ENCODE results near the gene GPR61. TPM values are rescaled to one million over a fixed set of nuclear protein-coding genes. Genes with fewer than 3 reads are reported as not detected.

Gene GPR61
- total RNA-seq: 0.20 and 0.57 TPM in 2 replicates

DNA sequence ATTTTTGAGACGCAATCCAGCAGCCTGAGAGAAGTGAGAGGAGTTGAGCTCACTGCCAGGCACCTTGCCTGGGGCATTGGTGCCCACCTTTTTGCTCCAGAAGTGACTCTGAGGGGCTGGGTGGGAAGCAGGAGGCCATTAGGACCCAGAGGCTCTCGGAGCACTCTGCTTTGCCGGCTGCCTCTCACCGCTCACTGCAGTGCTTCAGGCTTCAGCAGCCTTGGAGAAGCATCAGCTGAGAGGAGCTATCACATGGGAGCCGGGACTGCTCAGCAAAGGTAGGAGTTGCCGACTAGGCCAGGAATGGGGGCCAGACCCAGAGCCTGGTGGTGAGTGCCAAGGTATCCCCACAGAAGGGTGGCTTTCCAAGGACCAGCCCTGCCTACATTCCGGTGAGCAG, at the start of gene GPR61:
Gene GPR61 (plus strand): TSS at position 197 of the 400 bp plus-strand sequence. CDS start 3,151 bp downstream, outside the sequence.
- intact Hi-C loops (cut with micrococcal nuclease): no loop called here

DNA sequence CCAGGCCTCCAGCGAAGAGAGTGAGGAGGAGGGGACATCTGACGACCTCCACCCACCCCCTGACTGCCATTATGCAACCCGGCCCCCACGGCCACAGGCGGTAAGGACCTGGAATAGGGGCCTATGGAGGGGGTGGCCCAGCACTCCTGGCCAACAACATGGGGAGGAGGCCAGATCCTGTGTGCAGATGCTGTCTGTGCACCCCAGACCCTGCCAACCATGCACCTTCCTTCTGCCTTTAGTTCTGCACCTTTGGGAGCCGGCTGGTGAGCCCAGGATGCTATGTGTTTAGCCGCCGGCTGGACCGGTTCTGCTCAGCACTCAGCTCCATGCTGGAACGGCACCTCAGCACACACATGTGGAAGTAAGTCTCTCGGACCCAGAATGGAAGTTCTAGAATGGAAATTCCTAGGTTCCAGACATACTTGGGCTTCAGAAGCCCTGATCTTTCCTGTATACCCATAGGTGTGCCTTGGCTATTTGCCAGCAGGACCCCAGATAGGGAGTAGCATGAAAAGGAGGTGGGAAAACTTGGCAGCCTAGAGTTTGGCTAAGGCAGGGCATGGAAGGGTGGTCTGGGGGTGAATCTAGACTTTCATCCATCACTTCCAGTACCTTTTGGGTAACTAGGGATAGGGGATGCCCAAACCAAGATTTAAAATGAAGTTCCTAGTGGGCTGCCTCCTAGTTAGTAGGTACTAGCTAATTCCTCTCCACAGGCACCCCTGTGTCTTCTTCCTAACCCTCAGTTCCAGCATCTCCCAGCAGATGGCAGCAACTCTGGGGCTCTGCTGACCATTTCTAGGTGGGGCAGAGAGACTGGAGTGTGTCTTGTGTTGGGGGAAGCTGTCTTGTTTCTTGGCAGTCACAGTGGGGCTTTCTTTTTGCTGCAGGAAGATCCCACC, 49.4 kb upstream of the GPR61 start:
- intact Hi-C loops (cut with micrococcal nuclease): loop anchor here (1.0 to 5.0 kb wide), 2 partner anchors 42 to 228 kb away; no protein-coding TSS in a partner anchor

DNA sequence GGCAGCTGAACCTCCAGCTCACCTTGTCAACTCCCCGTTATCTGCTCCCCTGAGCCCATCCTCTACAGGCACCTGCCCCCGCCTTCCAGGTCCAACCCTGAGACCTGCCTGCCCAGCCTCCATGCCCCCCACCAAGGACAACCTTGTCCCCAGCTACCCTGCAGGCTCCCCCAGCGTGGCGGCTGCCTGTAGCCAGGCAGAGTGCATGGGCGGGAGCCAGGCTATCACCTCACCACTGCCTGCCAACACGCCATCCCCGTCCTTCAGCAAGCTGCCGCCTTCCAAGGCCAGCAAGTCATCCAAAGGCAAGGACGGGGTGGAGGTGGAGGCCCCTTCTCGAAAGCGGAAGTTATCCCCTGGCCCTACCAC, 48.8 kb upstream of the GPR61 start:
- intact Hi-C loops (cut with micrococcal nuclease): loop anchor here (1.0 to 5.0 kb wide), 2 partner anchors 41 to 229 kb away; no protein-coding TSS in a partner anchor

GRCh38 chr1:109491372-109491771, 48.3 kb upstream of the GPR61 start:
- intact Hi-C loops (cut with micrococcal nuclease): loop anchor here (5.0 kb wide), 1 partner anchor 229 kb away; no protein-coding TSS in a partner anchor

DNA sequence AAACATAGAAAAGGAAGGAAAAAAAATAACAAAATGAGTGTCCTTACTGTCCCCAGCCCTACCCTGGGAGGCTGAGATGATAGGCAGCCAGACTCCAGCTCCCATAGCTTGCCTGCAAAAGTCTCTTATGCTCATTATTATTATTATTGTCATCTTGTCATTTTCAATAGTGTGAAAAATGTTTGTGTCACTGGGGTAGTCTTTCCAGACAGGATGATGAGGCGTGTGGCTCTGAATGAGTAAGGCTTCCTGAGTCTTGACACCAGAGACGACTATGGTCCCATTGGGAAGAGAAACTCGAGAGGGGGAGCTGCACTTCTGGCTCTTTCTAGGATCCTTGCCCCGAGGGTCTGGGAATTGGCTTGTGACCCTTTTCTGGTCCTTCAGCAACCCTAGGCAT, 46.9 kb upstream of the GPR61 start:
- intact Hi-C loops (cut with micrococcal nuclease): loop anchor here (5.0 kb wide), 1 partner anchor 230 kb away; no protein-coding TSS in a partner anchor

DNA sequence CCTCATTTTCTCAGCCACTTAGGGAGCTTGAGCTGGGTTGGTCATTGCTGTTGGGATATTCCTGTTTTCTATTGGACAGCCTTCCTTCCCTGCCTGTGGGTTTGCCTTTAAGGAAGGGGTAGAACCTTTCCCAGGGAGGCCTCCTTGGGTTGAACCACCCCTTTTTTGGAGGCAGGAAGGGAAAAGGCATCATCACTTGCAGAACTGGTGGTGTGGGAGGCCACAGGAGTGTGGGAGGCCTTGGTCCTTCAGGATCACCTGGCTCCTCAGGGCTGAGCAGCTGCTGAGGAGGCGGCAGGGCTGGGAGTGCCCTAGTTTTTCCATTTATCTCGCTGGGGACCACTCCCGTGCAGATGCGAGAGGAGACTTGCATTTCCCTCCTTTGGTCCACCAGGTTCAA, 46.4 kb upstream of the GPR61 start:
- intact Hi-C loops (cut with micrococcal nuclease): loop anchor here (5.0 kb wide), 1 partner anchor 231 kb away; no protein-coding TSS in a partner anchor

GRCh38 chr1:109493805-109494539, 45.7 kb upstream of the GPR61 start, which contains the start of gene CYB561D1:
Gene CYB561D1 (plus strand): TSS chr1:109494094. CDS start chr1:109494140, 46 bp downstream.
- intact Hi-C loops (cut with micrococcal nuclease): loop anchor here (1.0 to 5.0 kb wide), 6 partner anchors 11 to 232 kb away; partner anchors contain the start of genes AMIGO1, ATXN7L2, GNAI3 and PSMA5

DNA sequence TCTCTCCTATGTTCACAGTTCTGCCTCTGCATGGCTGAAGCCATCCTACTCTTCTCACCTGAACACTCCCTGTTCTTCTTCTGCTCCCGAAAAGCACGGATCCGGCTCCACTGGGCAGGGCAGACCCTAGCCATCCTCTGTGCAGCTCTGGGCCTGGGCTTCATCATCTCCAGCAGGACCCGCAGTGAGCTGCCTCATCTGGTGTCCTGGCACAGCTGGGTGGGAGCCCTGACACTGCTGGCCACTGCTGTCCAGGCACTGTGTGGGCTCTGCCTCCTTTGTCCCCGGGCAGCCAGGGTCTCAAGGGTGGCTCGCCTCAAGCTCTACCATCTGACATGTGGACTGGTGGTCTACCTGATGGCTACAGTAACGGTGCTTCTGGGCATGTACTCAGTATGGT, 43.9 kb upstream of the GPR61 start:
- intact Hi-C loops (cut with micrococcal nuclease): loop anchor here (2.0 kb wide), 1 partner anchor 69 kb away; the partner anchor contains the start of gene PSMA5

- intact Hi-C loops (cut with micrococcal nuclease): loop anchor here (1.0 kb wide), 1 partner anchor 35 kb away; no protein-coding TSS in a partner anchor
These were observed 42.1 kb upstream of the GPR61 start for GRCh38 chr1:109497449-109498160.

GRCh38 chr1:109498161-109498801, 41.4 kb upstream of the GPR61 start:
- intact Hi-C loops (cut with micrococcal nuclease): loop anchor here (1.0 kb wide), 1 partner anchor 34 kb away; no protein-coding TSS in a partner anchor

GRCh38 chr1:109499081-109499480, 40.6 kb upstream of the GPR61 start:
- intact Hi-C loops (cut with micrococcal nuclease): no loop called here

- intact Hi-C loops (cut with micrococcal nuclease): no loop called here
These were observed 39.8 kb upstream of the GPR61 start for GRCh38 chr1:109499661-109500536.

- intact Hi-C loops (cut with micrococcal nuclease): no loop called here
These were observed 38.7 kb upstream of the GPR61 start for GRCh38 chr1:109500941-109501381.

- intact Hi-C loops (cut with micrococcal nuclease): no loop called here
These were observed 37.9 kb upstream of the GPR61 start for GRCh38 chr1:109501644-109502363.

DNA sequence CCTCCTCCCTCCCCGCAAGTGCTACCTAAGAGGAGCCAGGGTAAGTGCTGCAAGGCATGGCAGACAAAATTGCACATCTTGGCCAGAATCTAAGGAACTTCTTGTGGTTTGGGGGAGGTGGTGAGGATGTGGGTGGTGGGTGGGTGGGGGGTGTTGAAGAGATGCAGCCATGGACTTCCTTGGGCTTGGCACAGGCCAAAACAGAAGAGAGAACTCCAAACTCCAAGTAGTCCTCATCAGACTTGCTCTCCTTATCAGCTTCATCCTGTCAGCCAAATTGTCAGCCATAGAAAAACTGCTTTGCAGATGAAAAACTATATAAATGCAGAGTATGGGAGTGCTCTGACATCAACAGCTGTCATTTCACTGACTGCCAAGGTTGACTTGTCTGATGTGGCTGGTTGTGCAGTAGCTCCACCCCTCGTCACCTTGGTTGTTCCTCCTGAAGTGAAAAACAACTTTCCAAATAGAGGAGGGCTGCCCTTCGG, 37.3 kb upstream of the GPR61 start:
- intact Hi-C loops (cut with micrococcal nuclease): no loop called here

- intact Hi-C loops (cut with micrococcal nuclease): no loop called here
These were observed 35.7 kb upstream of the GPR61 start for GRCh38 chr1:109503935-109504334.

GRCh38 chr1:109504974-109505373, 34.7 kb upstream of the GPR61 start:
- intact Hi-C loops (cut with micrococcal nuclease): no loop called here

All from T-helper 2 cell treated with Interferon-gamma antibody and Interleukin-4, amounts not matched to agents 100 ng/mL and 5 ng/mL, for 36 hours (primary cell).